Transverse colon (tissue), 4 donors: ENCODE measurements around the gene AQP5.

Experiments used
- EP300 ChIP-seq: sonication (generic); formaldehyde crosslinking; IDR thresholded peaks from one replicate; pipeline ENCODE4 v1.6.1; 2017; ENCODE audit warnings: antibody characterized with exemption, low read depth
- POLR2A ChIP-seq: fragments of 450-650 bp; IDR thresholded peaks from one replicate; pipeline ENCODE4 v1.6.1; 2016; ENCODE audit warnings: antibody characterized with exemption, mild to moderate bottlenecking, moderate library complexity
- POLR2AphosphoS5 ChIP-seq, 3 donors: sonication (generic); formaldehyde crosslinking; IDR thresholded peaks; one replicate each; pipeline ENCODE4 v1.6.1; 2016; ENCODE audit warnings: antibody characterized with exemption in 3 of 3
- TF ChIP-seq, protein P1 (sequence below), 5 experiments: fragments of 200-600 bp in 3 of 5; fragments of 450-650 bp in 2 of 5; sonication (generic) in 3 of 5; IDR thresholded peaks; 1 replicate in 2 of 5; 2 replicates in 3 of 5; pipeline ENCODE4 v1.5.1; 2016 to 2017; ENCODE audit warnings: antibody characterized with exemption in 5 of 5, inconsistent platforms in 3 of 5, mild to moderate bottlenecking in 2 of 5, moderate library complexity in 1 of 5

DNA sequence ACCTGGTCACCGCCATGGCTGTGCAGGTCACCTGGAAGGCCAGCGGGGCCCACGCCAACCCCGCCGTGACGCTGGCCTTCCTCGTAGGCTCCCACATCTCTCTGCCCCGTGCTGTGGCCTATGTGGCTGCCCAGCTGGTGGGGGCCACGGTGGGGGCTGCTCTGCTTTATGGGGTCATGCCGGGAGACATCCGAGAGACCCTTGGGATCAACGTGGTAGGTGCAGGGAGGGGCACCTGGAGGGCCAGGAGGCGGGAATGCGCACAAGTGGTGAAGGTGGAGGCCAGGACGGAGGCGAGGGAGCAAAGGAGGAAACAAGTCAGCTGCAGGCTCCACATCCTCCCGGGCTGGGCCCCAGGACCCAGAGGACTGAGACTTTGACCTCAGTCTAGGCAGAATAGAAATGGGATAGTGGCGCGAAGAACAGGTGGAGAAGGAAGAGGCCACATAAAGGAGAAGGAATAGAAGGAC, 11.7 kb downstream of the AQP5 start:
- TF ChIP-seq, protein P1, sequence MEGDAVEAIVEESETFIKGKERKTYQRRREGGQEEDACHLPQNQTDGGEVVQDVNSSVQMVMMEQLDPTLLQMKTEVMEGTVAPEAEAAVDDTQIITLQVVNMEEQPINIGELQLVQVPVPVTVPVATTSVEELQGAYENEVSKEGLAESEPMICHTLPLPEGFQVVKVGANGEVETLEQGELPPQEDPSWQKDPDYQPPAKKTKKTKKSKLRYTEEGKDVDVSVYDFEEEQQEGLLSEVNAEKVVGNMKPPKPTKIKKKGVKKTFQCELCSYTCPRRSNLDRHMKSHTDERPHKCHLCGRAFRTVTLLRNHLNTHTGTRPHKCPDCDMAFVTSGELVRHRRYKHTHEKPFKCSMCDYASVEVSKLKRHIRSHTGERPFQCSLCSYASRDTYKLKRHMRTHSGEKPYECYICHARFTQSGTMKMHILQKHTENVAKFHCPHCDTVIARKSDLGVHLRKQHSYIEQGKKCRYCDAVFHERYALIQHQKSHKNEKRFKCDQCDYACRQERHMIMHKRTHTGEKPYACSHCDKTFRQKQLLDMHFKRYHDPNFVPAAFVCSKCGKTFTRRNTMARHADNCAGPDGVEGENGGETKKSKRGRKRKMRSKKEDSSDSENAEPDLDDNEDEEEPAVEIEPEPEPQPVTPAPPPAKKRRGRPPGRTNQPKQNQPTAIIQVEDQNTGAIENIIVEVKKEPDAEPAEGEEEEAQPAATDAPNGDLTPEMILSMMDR (IDR thresholded peaks at IDR 0.05): no peak
- no peak for TF ChIP-seq POLR2A
- TF ChIP-seq POLR2AphosphoS5 (IDR thresholded peaks at IDR 0.05): no peak
- TF ChIP-seq EP300: no peak
